ENCODE measurements around the gene DOK5. TPM values are rescaled to one million over a fixed set of nuclear protein-coding genes. Genes with fewer than 3 reads are reported as not detected.

DOK5 gene
- total and polyA plus RNA-seq, 2 donors (not counting 3 experiments of a cell fraction or from before 2014, with no cell fraction given), result 3.5 to 14.2 TPM

DNA sequence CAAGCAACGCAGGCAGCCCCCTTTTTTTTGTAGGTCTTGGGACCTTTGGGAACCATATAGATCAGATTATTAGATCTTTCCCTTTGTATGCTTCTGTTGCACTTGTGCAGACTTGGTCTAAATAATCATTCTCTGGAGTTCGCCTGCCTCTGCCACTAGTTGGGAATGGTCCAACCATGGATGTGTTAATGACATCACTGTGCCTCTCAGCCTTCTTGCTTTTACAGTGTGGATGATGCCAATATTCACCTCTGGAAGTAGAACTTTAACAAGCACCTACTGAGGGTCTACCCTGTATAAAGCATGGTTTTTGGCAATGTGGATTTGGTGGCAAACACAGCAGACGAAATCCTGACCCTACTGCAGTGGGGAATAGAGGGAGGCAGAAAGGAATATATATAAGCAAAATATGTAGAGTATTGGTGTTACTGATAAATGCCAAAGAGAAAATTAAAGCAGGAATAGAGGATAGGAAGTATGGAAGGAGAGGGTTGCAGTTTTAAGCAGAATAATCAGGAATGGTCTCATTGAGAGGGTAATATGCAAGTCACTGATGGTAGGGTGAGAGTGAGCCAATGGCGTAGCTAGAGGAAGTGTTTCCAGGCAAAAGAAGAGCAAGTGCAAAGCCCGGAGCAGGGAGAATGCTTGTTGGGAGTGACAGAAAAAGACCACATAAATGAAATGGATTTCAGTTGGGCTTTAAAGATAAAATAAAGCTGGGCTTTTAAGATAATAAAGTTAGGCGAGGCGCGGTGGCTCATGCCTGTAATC lies 97.5 kb downstream of the DOK5 start:
- dilution Hi-C loops (cut with MboI; ENCODE audit: extremely low pct_ligation_motif_present, low sequenced_read_pairs), result no loop called here

More for the DNA sequence above, 97.5 kb downstream of the DOK5 start:
- H3K36me3 ChIP-seq (ENCODE audit: control insufficient read depth in 2 of 2, extremely low read depth in 1 of 2, insufficient read depth in 2 of 2, low read length in 2 of 2), result no peaks in the 10 kb centered on the region
- ChIA-PET CTCF (interaction anchor here (1.0 to 1.4 kb wide), 2 partner anchors 17 to 30 kb away, joined by 3 to 4 read pairs; no protein-coding TSS in a partner anchor), POLR2A (no interaction called here)
- no TSS peak for BruUV-seq (replicated peaks)
- no peak overlapping the region for H2AFZ ChIP-seq (ENCODE audit: low read depth, low read length)
- DNase-seq (ENCODE audit: low read depth, low spot score) (no peak), FAIRE-seq (no peak)
- no peaks in the 10 kb centered on the region for H3K27me3 ChIP-seq (ENCODE audit: control insufficient read depth in 2 of 2, insufficient read depth in 2 of 2, low read length in 2 of 2)
- intact Hi-C loops (cut with micrococcal nuclease), result no loop called here
- no peak overlapping the region for H3K4me2 ChIP-seq (ENCODE audit: insufficient read depth, low read length)
- no peaks in the 10 kb centered on the region for H4K20me1 ChIP-seq (replicated peaks; ENCODE audit: control insufficient read depth, extremely low read depth, insufficient read depth, low read length)
- H3K79me2 ChIP-seq (ENCODE audit: control insufficient read depth, insufficient read depth, low read length), result no peaks in the 10 kb centered on the region
- H3K9ac ChIP-seq (replicated peaks; ENCODE audit: extremely low read depth, insufficient read depth, low read length), result no peak overlapping the region
- no peaks in the 10 kb centered on the region for H3K9me3 ChIP-seq (replicated peaks; ENCODE audit: control insufficient read depth, insufficient read depth, low read length)
- no peak overlapping the region for H3K4me3 ChIP-seq (replicated peaks in 1 of 3; ENCODE audit: insufficient read depth in 1 of 3, low read depth in 1 of 3, low read length in 3 of 3)
- no peak overlapping the region for H3K27ac ChIP-seq (ENCODE audit: insufficient read depth, low read depth, low read length)
- no peaks in the 10 kb centered on the region for H3K9me1 ChIP-seq (replicated peaks; ENCODE audit: control insufficient read depth, extremely low read depth, insufficient read depth, low read length)
- H3K4me1 ChIP-seq (ENCODE audit: control insufficient read depth, extremely low read depth, insufficient read depth, low read length), result no peaks in the 10 kb centered on the region
- TF ChIP-seq POLR2AphosphoS5 (IDR thresholded peaks at IDR 0.05; ENCODE audit: insufficient read depth, low read depth, low read length) (no peak), MYC (IDR thresholded peaks at IDR 0.05; ENCODE audit: low read depth, low read length) (no peak), FOS (IDR thresholded peaks at IDR 0.05; ENCODE audit: borderline replicate concordance, insufficient read depth, low read length) (no peak), GATA2 (IDR thresholded peaks at IDR 0.05; ENCODE audit: insufficient read depth, insufficient read length, low read depth, low read length) (no peak), POLR2A (IDR thresholded peaks at IDR 0.05; ENCODE audit: low read depth, low read length) (no peak), JUN (IDR thresholded peaks at IDR 0.05; ENCODE audit: borderline replicate concordance, insufficient read depth, insufficient read length, low read depth) (no peak), EZH2 (IDR thresholded peaks at IDR 0.05; ENCODE audit: borderline replicate concordance, low read depth, low read length, severe bottlenecking) (no peak)
- TF ChIP-seq, protein P1, sequence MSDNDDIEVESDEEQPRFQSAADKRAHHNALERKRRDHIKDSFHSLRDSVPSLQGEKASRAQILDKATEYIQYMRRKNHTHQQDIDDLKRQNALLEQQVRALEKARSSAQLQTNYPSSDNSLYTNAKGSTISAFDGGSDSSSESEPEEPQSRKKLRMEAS (IDR thresholded peaks at IDR 0.05; ENCODE audit: insufficient read depth, insufficient read length), result no peak
- TF ChIP-seq, protein P2, sequence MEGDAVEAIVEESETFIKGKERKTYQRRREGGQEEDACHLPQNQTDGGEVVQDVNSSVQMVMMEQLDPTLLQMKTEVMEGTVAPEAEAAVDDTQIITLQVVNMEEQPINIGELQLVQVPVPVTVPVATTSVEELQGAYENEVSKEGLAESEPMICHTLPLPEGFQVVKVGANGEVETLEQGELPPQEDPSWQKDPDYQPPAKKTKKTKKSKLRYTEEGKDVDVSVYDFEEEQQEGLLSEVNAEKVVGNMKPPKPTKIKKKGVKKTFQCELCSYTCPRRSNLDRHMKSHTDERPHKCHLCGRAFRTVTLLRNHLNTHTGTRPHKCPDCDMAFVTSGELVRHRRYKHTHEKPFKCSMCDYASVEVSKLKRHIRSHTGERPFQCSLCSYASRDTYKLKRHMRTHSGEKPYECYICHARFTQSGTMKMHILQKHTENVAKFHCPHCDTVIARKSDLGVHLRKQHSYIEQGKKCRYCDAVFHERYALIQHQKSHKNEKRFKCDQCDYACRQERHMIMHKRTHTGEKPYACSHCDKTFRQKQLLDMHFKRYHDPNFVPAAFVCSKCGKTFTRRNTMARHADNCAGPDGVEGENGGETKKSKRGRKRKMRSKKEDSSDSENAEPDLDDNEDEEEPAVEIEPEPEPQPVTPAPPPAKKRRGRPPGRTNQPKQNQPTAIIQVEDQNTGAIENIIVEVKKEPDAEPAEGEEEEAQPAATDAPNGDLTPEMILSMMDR (IDR thresholded peaks at IDR 0.05; ENCODE audit: extremely low read depth in 1 of 2, insufficient read depth in 1 of 2, low read depth in 1 of 2, low read length in 2 of 2), result no peak
